CD1c-positive myeloid dendritic cell (primary cell): Measurements from ENCODE around the gene ANXA7.
A peak's percentile ranks its signal among the peaks of the same experiment; 100 is the strongest.
"Not testable (repeated sequence)": the region's sequence is repeated elsewhere in the genome, so short reads cannot be mapped to it uniquely, and the experiment has no call there.

Experiments
- DNase-seq: peaks from one replicate; pipeline ENCODE4 v3.0.0-alpha.2; 2016; ENCODE audit errors: extremely low spot score

The ANXA7 gene

GRCh38 chr10:73408061-73408460, 5.8 kb downstream of the ANXA7 start:
- DNase-seq: no peak

GRCh38 chr10:73407495-73407894, 6.4 kb downstream of the ANXA7 start:
- DNase-seq: no peak

GRCh38 chr10:73406846-73407245, 7.0 kb downstream of the ANXA7 start:
- DNase-seq: no peak

- no peak for DNase-seq
Measured at GRCh38 chr10:73405556-73405955, 8.3 kb downstream of the ANXA7 start.

GRCh38 chr10:73404690-73405089, 9.2 kb downstream of the ANXA7 start:
- no peak for DNase-seq

GRCh38 chr10:73401636-73402035, 12.2 kb downstream of the ANXA7 start:
- DNase-seq: no peak

- no peak for DNase-seq
Measured at GRCh38 chr10:73399063-73399462, 14.8 kb downstream of the ANXA7 start.

GRCh38 chr10:73398024-73398423, 15.8 kb downstream of the ANXA7 start:
- no peak for DNase-seq

- not testable (repeated sequence) for DNase-seq
Measured at GRCh38 chr10:73394325-73394724, 19.5 kb downstream of the ANXA7 start.

- no peak for DNase-seq
Measured at GRCh38 chr10:73388228-73388627, 25.6 kb downstream of the ANXA7 start.

- no peak for DNase-seq
Measured at GRCh38 chr10:73386583-73386982, 27.3 kb downstream of the ANXA7 start.

- DNase-seq: no peak
Measured at GRCh38 chr10:73379064-73379748, 34.7 kb downstream of the ANXA7 start.

GRCh38 chr10:73376679-73377078, 37.2 kb downstream of the ANXA7 start:
- no peak for DNase-seq

- DNase-seq: no peak
Measured at GRCh38 chr10:73368238-73368637, 45.6 kb downstream of the ANXA7 start.

- no peak for DNase-seq
Measured at GRCh38 chr10:73366381-73367298, 47.2 kb downstream of the ANXA7 start.

- no peak for DNase-seq
Measured at GRCh38 chr10:73364964-73365363, 48.9 kb downstream of the ANXA7 start.

- no peak for DNase-seq
Measured at GRCh38 chr10:73359492-73359891, 54.4 kb downstream of the ANXA7 start.

- DNase-seq: peak; percentile 97
Measured at GRCh38 chr10:73358331-73359279, 55.3 kb downstream of the ANXA7 start, which contains the start of gene CFAP70. TSS of gene CFAP70 (minus strand) at chr10:73358864. CDS start at chr10:73354796, 4,068 bp downstream.

- no peak for DNase-seq
Measured at GRCh38 chr10:73357821-73358220, 56.0 kb downstream of the ANXA7 start.

GRCh38 chr10:73357166-73357565, 56.7 kb downstream of the ANXA7 start:
- no peak for DNase-seq

GRCh38 chr10:73344269-73344668, 69.6 kb downstream of the ANXA7 start:
- DNase-seq: no peak

GRCh38 chr10:73340121-73340520, 73.7 kb downstream of the ANXA7 start:
- no peak for DNase-seq
